K562 (cell line): ENCODE data around the gene DOCK8. TPM values are rescaled to one million over a fixed set of nuclear protein-coding genes. Genes with fewer than 3 reads are reported as not detected.

Experiments used
- CEBPG ChIP-seq, 3 experiments: fragments of 200-800 bp in 1 of 3; sonication (Bioruptor generic) in 1 of 3; sonication (generic) in 1 of 3; formaldehyde crosslinking in 1 of 3; IDR thresholded peaks in 2 of 3; conservative IDR thresholded peaks in 1 of 3; 2 replicates each; pipeline versions ENCODE4 v1.6.1 to v1.8.0; 2016 to 2022; ENCODE audit warnings: missing compliant biosample characterization in 2 of 3, missing genetic modification characterization in 2 of 3, mild to moderate bottlenecking in 1 of 3, missing genetic modification reagents in 1 of 3
- CSDE1 ChIP-seq, 2 experiments: fragments of 450-650 bp; IDR thresholded peaks; 2 replicates each; pipeline ENCODE4 v1.6.1; 2016; ENCODE audit warnings: mild to moderate bottlenecking in 1 of 2
- DEAF1 ChIP-seq: fragments of 450-650 bp; formaldehyde crosslinking; IDR thresholded peaks from 2 replicates; pipeline ENCODE4 v1.4.0; 2020; ENCODE audit warnings: mild to moderate bottlenecking, moderate library complexity
- FOXK2 ChIP-seq, 2 experiments: fragments of 450-650 bp; IDR thresholded peaks in 1 of 2; conservative IDR thresholded peaks in 1 of 2; 2 replicates each; pipeline ENCODE4 v1.6.1; 2016; ENCODE audit warnings: low read depth in 2 of 2, mild to moderate bottlenecking in 1 of 2
- HDGF ChIP-seq: fragments of 450-650 bp; IDR thresholded peaks from 2 replicates; pipeline ENCODE4 v1.6.1; 2016
- ILF3 ChIP-seq: fragments of 450-650 bp; IDR thresholded peaks from 2 replicates; pipeline ENCODE4 v1.6.1; 2018; ENCODE audit warnings: antibody characterized with exemption, mild to moderate bottlenecking, moderate library complexity, borderline replicate concordance
- MAZ ChIP-seq, 2 experiments: fragments of 450-650 bp in 1 of 2; sonication (generic) in 1 of 2; formaldehyde crosslinking; IDR thresholded peaks in 1 of 2; conservative IDR thresholded peaks in 1 of 2; 2 replicates each; pipeline versions ENCODE4 v1.4.0 to v1.5.0; 2020; ENCODE audit warnings: mild to moderate bottlenecking in 1 of 2, missing genetic modification reagents in 1 of 2
- MEF2D ChIP-seq: conservative IDR thresholded peaks from 2 replicates; pipeline ENCODE4 v1.6.1; 2016; ENCODE audit warnings: low read depth, missing genetic modification characterization, missing compliant biosample characterization
- MYBL2 ChIP-seq, 2 experiments: fragments of 450-650 bp in 1 of 2; sonication (generic) in 1 of 2; formaldehyde crosslinking in 1 of 2; IDR thresholded peaks; 2 replicates each; pipeline versions ENCODE4 v1.6.1 to v1.8.1; 2017 to 2022; ENCODE audit warnings: borderline replicate concordance in 1 of 2, inconsistent platforms in 1 of 2, low read depth in 1 of 2, mild to moderate bottlenecking in 1 of 2, missing genetic modification reagents in 1 of 2, moderate library complexity in 1 of 2
- MYNN ChIP-seq, 2 experiments: sonication (generic); formaldehyde crosslinking in 1 of 2; IDR thresholded peaks; 2 replicates each; pipeline versions ENCODE4 v1.5.0 to v1.6.1; 2016 to 2020; ENCODE audit warnings: antibody characterized with exemption in 1 of 2, missing genetic modification reagents in 1 of 2
- NR1H2 ChIP-seq: sonication (generic); formaldehyde crosslinking; IDR thresholded peaks from 2 replicates; pipeline ENCODE4 v1.4.0; 2020; ENCODE audit warnings: mild to moderate bottlenecking, missing genetic modification reagents
- NUFIP1 ChIP-seq: fragments of 450-650 bp; IDR thresholded peaks from 2 replicates; pipeline ENCODE4 v1.6.1; 2018; ENCODE audit not compliant: partially characterized antibody
- PPARD ChIP-seq: fragments of 250-450 bp; sonication (Bioruptor Pico); IDR thresholded peaks from 2 replicates; pipeline ENCODE4 v1.8.0; 2022; ENCODE audit warnings: inconsistent platforms, mild to moderate bottlenecking, moderate library complexity
- PYGO2 ChIP-seq: fragments of 450-650 bp; IDR thresholded peaks from 2 replicates; pipeline ENCODE4 v1.6.1; 2016; ENCODE audit warnings: mild to moderate bottlenecking, missing genetic modification characterization, moderate library complexity, missing compliant biosample characterization
- RNF219 ChIP-seq: fragments of 250-450 bp; sonication (Bioruptor Pico); IDR thresholded peaks from 2 replicates; pipeline ENCODE4 v1.5.0; 2022; ENCODE audit warnings: mild to moderate bottlenecking
- SNIP1 ChIP-seq: fragments of 450-650 bp; IDR thresholded peaks from 2 replicates; pipeline ENCODE4 v1.7.1; 2017; ENCODE audit warnings: low read depth, mild to moderate bottlenecking
- TCF3 ChIP-seq: sonication (generic); formaldehyde crosslinking; IDR thresholded peaks from 2 replicates; pipeline ENCODE4 v1.4.0; 2020; ENCODE audit warnings: mild to moderate bottlenecking, missing genetic modification reagents
- USF2 ChIP-seq: sonication (generic); formaldehyde crosslinking; IDR thresholded peaks from 2 replicates; pipeline ENCODE4 v1.5.0; 2020; ENCODE audit warnings: missing genetic modification reagents
- ZMIZ1 ChIP-seq, 2 experiments: fragments of 150-350 bp in 1 of 2; IDR thresholded peaks; 2 replicates each; pipeline ENCODE4 v1.6.1; 2012 to 2016; ENCODE audit warnings: low read depth in 2 of 2, low read length in 2 of 2, mild to moderate bottlenecking in 1 of 2, moderate library complexity in 1 of 2
- polyA plus RNA-seq, 8 experiments: library from polyadenylated mRNA; depleted of rRNA in 4 of 8; stranded (reverse) in 5 of 8; unstranded in 3 of 8; fragments of >200 nt; fragmentation: Nextera tagmentation in 2 of 8; fragmentation: Illumina TruSeq in 1 of 8; extraction: Ambion mirVana in 2 of 8; extraction: Trizol in 1 of 8; gene quantifications; 2 replicates each; pipeline versions ENCODE4 v1.2.1 to v1.2.3, GENCODE V29; 2011 to 2014; ENCODE audit warnings: inconsistent platforms in 1 of 8, missing spikeins in 1 of 8
- total RNA-seq, 7 experiments: library from RNA; depleted of rRNA in 6 of 7; stranded (reverse); fragments of >200 nt in 6 of 7; fragmentation: Illumina TruSeq in 2 of 7; extraction: Trizol in 2 of 7; gene quantifications; 2 replicates each; pipeline versions ENCODE4 v1.2.1 to v1.2.3, GENCODE V29; 2011 to 2021; ENCODE audit warnings: low replicate concordance in 1 of 7

The DOCK8 gene
- total and polyA plus RNA-seq, 9 of the 15 experiments (the other 6 are each of a cell fraction or from before 2014, with no cell fraction given): 14.4 to 53.8 (median 25.1) TPM

GRCh38 chr9:270657-271237 is 56.1 kb downstream of the DOCK8 start (continued):
- TF ChIP-seq RNF219 (CRISPR knock-in tag) (no peak), ILF3 (no peak), MYBL2 (IDR thresholded peaks at IDR 0.05; ENCODE audit: low read depth) (no peak), MYBL2 (CRISPR knock-in tag; IDR thresholded peaks at IDR 0.05; ENCODE audit: borderline replicate concordance) (no peak), PYGO2 (tag) (0 out of 2 replicates have a peak, but pooled peaks have one; percentile 56), HDGF (no peak), MAZ (CRISPR knock-in tag; conservative IDR thresholded peaks at IDR 0.05 in 1 of 2, IDR thresholded peaks at IDR 0.05 in 1 of 2) (no peak), CSDE1 (IDR thresholded peaks at IDR 0.05) (no peak), FOXK2 (conservative IDR thresholded peaks at IDR 0.05 in 1 of 2, IDR thresholded peaks at IDR 0.05 in 1 of 2; ENCODE audit: low read depth in 2 of 2) (no peak), USF2 (CRISPR knock-in tag) (no peak), DEAF1 (CRISPR knock-in tag) (no peak), PPARD (no peak), MEF2D (tag) (no peak), CEBPG (CRISPR knock-in tag; IDR thresholded peaks at IDR 0.05) (no peak), CEBPG (tag; conservative IDR thresholded peaks at IDR 0.05 in 1 of 2, IDR thresholded peaks at IDR 0.05 in 1 of 2) (no peak), NUFIP1 (no peak), MYNN (IDR thresholded peaks at IDR 0.05) (no peak), MYNN (CRISPR knock-in tag; IDR thresholded peaks at IDR 0.05) (no peak), SNIP1 (no peak), NR1H2 (CRISPR knock-in tag) (no peak), ZMIZ1 (IDR thresholded peaks at IDR 0.05; ENCODE audit: low read depth in 2 of 2, low read length in 2 of 2) (no peak), TCF3 (no peak)
